T-helper 2 cell treated with Interferon-gamma antibody and Interleukin-4, amounts not matched to agents 5 μg/mL and 100 μg/mL, for 36 hours (primary cell): Measurements from ENCODE around the gene TMC2.
A peak's percentile ranks its signal among the peaks of the same experiment; 100 is the strongest.

ENCODE experiments used
- DNase-seq: peaks from one replicate; pipeline ENCODE4 v3.0.0; 2021; ENCODE audit warnings: low spot score
- H3K27ac Mint-ChIP-seq: one replicate; pipeline ENCODE4 v1.8.0; 2021; ENCODE audit warnings: mild to moderate bottlenecking, mixed read lengths
- H3K27me3 Mint-ChIP-seq: one replicate; pipeline ENCODE4 v1.8.0; 2021; ENCODE audit warnings: low read depth, mixed read lengths
- H3K36me3 Mint-ChIP-seq: one replicate; pipeline ENCODE4 v1.8.0; 2021; ENCODE audit warnings: low read depth, mixed read lengths
- H3K4me1 Mint-ChIP-seq: one replicate; pipeline ENCODE4 v1.8.0; 2021; ENCODE audit warnings: low read depth, mixed read lengths
- H3K4me3 Mint-ChIP-seq: one replicate; pipeline ENCODE4 v1.8.0; 2022; ENCODE audit warnings: mild to moderate bottlenecking, moderate library complexity, mixed read lengths
- H3K9me3 Mint-ChIP-seq: one replicate; pipeline ENCODE4 v1.8.0; 2021; ENCODE audit warnings: mixed read lengths

TMC2 gene

DNA sequence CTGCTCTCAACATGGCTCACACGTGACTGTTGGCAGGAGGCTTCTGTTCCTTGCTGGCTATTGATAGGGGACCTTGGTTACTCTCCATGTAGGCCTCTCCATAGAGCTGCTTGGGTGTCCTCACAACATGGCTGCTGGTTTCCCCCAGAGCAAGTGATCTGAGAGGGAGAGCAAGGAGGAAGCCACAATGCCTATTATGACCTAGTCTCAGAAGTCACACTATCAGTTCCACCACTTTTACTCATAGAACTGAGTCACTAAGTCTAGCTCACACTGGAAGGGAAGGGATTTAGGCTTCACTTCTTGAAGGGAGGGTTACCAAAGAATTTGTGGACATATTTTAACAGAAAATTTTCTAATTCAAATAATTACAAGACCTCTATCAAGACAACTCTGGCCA lies 107.3 kb downstream of the TMC2 start:
- no peak overlapping the region for H3K27ac Mint-ChIP-seq
- DNase-seq = no peak

DNA sequence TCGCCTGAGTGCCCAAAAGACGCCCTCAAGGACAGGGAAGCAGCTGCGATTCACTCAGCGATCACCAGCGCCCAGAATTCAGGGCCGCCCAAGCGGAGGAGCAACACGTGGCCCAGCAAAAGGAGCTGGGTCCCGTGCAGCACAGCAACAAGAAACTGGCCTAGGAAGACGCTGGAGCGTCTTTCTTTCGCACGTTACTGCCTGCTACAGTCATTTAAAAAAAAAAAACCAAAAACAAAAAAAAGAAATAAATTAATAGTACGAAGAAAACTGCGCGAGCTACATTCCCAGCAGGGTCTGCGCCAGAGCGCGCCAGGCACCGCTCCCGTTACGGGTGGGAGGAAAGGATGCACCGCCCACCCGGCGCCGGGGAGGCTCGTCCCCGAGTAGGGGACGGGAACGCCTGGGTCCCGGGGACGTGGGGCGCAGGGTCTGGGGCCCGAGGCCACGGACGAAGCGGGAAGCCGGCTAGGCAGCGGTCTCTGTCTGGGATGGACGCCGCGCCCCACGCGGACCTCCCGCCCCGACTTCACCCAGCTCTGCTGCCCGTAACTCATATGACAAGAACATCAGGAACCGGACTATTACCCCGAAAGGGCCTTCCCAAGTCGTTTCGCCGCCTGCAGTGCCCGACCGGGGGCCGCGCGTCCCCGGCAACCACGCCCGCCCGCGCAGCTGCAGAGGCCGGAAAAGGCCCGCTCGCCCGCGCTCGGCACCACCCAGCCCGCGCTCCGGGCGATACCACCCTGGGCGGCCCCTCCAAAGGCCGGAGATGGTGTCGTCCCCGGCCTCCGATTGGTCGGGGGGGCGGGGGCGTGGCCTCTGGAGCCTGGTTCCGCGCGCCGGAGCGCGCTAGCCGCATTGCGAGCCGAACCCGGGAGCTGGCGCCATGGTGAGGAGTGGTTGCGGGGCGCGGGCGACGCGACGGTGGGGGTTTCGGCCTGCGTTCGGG lies 115.7 kb downstream of the TMC2 start, which contains the start of gene NOP56:
TSS of gene NOP56 (plus strand) at position 861 of the 952 bp plus-strand sequence. CDS start at position 890, 29 bp downstream.
- Mint-ChIP-seq H3K4me1 (peaks cover 26% of the 10 kb centered on the region), H3K27me3 (no peaks in the 10 kb centered on the region), H3K4me3 (peak within 1 kb of the TSS; percentile 93), H3K9me3 (no peaks in the 10 kb centered on the region), H3K27ac (peak within 1 kb of the TSS; percentile 94), H3K36me3 (peaks cover 41% of the 10 kb centered on the region)
- peak; percentile 92 for DNase-seq

More for the DNA sequence above, 107.3 kb downstream of the TMC2 start:
- Mint-ChIP-seq H3K27me3 (no peaks in the 10 kb centered on the region), H3K4me1 (no peaks in the 10 kb centered on the region), H3K4me3 (no peak overlapping the region), H3K36me3 (peaks cover 3% of the 10 kb centered on the region), H3K9me3 (no peaks in the 10 kb centered on the region)

DNA sequence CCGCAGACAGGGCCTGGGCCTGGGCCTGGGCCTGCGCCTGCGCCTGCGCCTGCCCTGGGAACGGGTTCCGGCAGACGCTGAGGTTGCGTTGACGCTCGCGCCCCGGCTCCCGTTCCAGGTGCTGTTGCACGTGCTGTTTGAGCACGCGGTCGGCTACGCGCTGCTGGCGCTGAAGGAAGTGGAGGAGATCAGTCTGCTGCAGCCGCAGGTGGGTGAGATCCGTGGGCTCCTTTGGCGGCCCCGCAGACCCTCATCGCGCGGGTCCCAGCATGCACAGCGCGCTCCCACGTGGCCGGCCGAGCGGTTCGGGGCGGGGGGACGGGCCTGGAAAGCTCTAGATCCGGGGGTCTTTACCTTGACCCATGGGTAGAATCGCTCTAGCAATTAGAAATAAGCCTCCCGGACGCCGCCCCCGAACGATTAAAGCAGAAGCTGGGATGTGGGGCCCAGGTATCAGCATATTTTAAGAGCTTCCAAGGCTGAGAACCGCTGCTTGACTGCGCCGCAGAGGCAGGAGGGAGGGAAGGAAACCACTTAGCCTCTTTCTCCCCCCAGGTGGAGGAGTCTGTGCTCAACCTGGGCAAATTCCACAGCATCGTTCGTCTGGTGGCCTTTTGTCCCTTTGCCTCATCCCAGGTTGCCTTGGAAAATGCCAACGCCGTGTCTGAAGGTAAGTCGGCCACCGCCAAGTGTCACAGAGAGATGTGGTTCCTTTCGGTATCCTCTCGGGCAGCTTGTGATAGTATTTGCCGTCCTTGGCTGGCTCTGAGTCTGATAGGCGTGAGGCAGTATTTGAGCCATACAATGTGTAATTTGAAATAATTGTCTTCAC lies 116.6 kb downstream of the TMC2 start:
- H3K36me3 Mint-ChIP-seq = peaks cover 50% of the 10 kb centered on the region
- H3K4me3 Mint-ChIP-seq = peak overlapping the region; percentile 93
- H3K9me3 Mint-ChIP-seq = no peaks in the 10 kb centered on the region
- peaks cover 26% of the 10 kb centered on the region for H3K4me1 Mint-ChIP-seq
- H3K27me3 Mint-ChIP-seq = no peaks in the 10 kb centered on the region
- H3K27ac Mint-ChIP-seq = peak overlapping the region; percentile 82
- DNase-seq = no peak

DNA sequence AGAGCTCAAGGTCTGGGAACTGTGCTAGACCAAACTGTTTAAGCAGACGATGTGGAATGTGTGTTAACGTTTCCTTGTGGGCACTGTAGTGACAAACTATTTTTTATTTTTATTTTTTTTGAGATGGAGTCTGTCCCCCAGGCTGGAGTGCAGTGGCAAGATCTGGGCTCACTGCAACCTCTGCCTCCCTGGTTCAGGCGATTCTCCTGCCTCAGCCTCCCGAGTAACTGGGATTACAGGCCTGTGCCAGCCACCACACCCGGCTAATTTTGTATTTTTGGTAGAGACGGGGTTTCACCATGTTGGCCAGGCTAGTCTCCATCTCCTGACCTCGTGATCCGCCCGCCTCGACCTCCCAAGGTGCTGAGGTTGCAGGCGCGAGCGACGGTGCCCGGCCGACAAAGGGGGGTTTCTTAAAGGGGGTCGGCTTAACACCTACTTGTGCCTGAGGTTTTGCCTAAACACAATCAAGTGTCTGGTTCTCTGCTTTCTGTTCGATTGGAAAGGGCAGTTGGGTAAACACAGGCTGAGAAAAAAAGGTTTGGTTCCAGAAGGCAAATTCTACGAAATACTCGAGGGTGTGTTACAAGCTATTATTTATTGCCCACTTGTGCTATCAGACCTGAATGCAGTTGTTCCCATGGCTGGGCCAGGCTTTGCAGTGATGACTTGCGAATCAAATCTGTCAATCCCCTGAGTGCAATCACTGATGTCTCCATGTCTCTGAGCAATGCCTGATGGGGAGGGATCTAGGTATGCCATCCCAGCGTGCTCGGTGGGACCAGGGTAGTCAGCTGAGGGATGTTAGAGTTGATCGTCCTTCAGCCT lies 117.4 kb downstream of the TMC2 start:
- Mint-ChIP-seq H3K36me3 (peaks cover 58% of the 10 kb centered on the region), H3K27me3 (no peaks in the 10 kb centered on the region), H3K4me1 (peaks cover 26% of the 10 kb centered on the region), H3K4me3 (peak overlapping the region; percentile 93), H3K27ac (peak overlapping the region; percentile 75), H3K9me3 (no peaks in the 10 kb centered on the region)
- no peak for DNase-seq

DNA sequence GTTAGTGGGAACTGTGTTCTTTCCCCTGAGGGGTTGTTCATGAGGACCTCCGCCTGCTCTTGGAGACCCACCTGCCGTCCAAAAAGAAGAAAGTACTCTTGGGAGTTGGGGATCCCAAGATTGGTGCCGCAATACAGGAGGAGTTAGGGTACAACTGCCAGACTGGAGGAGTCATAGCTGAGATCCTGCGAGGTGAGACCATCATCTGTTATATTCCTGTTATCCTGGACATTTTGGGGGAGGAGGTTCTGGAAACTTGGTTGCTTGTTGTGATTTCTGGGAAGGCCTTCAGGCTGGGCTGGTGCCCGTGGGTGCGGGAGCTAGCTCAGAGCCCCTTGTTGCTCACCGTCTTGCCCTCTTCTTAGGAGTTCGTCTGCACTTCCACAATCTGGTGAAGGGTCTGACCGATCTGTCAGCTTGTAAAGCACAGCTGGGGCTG lies 118.0 kb downstream of the TMC2 start:
- H3K4me1 Mint-ChIP-seq = peaks cover 26% of the 10 kb centered on the region
- H3K27me3 Mint-ChIP-seq = no peaks in the 10 kb centered on the region
- DNase-seq = no peak
- H3K27ac Mint-ChIP-seq = peak overlapping the region; percentile 75
- H3K36me3 Mint-ChIP-seq = peaks cover 64% of the 10 kb centered on the region
- peak overlapping the region; percentile 93 for H3K4me3 Mint-ChIP-seq
- H3K9me3 Mint-ChIP-seq = no peaks in the 10 kb centered on the region

DNA sequence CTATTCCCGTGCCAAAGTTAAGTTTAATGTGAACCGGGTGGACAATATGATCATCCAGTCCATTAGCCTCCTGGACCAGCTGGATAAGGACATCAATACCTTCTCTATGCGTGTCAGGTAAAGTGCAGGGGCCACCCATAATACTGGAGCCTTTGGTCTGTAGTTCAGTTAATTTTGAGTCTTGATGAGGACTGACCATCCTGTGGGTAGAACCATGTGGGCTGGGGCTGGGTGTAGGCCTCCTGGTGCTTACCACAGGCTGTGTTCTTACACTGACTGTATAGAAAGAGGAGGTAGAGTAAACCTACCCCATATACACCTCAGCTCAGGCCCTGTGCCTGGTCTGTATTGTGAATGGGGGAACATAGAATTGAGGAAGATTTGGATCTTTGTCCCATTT lies 118.5 kb downstream of the TMC2 start:
- Mint-ChIP-seq H3K9me3 (no peaks in the 10 kb centered on the region), H3K4me3 (peak overlapping the region; percentile 93), H3K36me3 (peaks cover 68% of the 10 kb centered on the region), H3K27ac (peak overlapping the region; percentile 75), H3K27me3 (no peaks in the 10 kb centered on the region), H3K4me1 (peaks cover 26% of the 10 kb centered on the region)
- DNase-seq = no peak

DNA sequence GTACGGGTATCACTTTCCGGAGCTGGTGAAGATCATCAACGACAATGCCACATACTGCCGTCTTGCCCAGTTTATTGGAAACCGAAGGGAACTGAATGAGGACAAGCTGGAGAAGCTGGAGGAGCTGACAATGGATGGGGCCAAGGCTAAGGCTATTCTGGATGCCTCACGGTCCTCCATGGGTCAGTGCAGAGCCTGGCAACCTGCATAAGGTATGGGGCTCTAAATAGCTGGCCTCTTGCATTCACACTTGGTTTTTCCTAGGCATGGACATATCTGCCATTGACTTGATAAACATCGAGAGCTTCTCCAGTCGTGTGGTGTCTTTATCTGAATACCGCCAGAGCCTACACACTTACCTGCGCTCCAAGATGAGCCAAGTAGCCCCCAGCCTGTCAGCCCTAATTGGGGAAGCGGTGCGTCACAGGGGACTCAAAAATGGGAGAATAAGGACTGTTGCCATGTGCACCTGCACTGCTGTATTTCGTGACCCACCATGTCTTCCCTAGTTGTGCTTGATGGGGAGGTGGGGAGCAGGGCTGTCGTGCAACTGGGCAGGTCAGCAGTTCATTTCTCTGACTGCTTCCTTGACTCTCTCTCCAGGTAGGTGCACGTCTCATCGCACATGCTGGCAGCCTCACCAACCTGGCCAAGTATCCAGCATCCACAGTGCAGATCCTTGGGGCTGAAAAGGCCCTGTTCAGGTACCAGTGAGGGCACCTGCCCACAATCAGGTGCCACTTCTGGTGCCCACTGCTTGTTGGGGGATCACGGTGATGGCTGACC lies 119.2 kb downstream of the TMC2 start:
- H3K27ac Mint-ChIP-seq = no peak overlapping the region
- no peak for DNase-seq
- H3K36me3 Mint-ChIP-seq = peaks cover 75% of the 10 kb centered on the region
- no peaks in the 10 kb centered on the region for H3K9me3 Mint-ChIP-seq
- peaks cover 21% of the 10 kb centered on the region for H3K4me1 Mint-ChIP-seq
- H3K27me3 Mint-ChIP-seq = no peaks in the 10 kb centered on the region
- peak overlapping the region; percentile 42 for H3K4me3 Mint-ChIP-seq

DNA sequence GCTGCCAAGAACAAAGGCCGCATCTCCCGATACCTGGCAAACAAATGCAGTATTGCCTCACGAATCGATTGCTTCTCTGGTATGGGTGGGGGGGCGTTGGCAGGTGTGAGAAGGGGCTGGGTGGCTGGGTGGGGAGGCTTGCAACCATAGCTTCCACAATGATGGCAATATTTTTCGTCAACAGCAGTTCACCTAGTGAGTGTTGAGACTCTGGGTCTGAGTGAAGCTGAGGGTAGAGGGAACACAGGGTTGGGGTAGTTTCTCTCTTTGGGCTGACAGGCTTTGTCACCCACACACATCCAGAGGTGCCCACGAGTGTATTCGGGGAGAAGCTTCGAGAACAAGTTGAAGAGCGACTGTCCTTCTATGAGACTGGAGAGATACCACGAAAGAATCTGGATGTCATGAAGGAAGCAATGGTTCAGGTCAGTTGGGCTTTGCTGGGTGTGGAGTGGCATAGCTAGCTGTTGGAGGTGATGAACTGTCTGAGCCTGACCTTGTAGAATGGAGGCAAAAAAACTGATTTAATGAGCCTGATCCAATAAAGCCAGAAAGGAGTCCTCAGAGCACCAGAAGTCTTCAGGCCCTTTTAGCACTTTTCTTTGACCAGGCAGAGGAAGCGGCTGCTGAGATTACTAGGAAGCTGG lies 120.2 kb downstream of the TMC2 start:
- Mint-ChIP-seq H3K27ac (no peak overlapping the region), H3K4me1 (peaks cover 23% of the 10 kb centered on the region), H3K4me3 (no peak overlapping the region), H3K27me3 (no peaks in the 10 kb centered on the region), H3K9me3 (no peaks in the 10 kb centered on the region), H3K36me3 (peaks cover 82% of the 10 kb centered on the region)
- no peak for DNase-seq

DNA sequence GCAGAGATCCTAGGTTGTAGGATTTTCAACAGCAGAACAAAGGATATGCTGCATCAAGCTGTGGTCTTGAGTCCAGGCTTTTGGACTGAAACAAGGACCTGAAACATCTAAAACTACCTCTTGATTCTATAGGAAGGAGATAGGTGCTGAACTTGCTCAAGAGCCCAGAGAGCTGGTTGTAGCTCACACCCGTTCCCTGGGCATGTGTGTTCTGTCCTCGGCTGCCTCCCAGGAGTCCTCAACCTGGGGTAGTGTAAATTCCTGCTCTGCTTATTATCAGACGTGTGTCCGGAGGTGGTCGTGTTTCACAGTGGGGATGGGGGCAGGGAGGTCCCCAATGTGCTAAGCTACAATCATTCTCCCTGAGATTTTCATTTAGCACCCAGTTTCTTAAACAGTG lies 120.9 kb downstream of the TMC2 start:
- peaks cover 27% of the 10 kb centered on the region for H3K4me1 Mint-ChIP-seq
- no peaks in the 10 kb centered on the region for H3K9me3 Mint-ChIP-seq
- DNase-seq = no peak
- peaks cover 88% of the 10 kb centered on the region for H3K36me3 Mint-ChIP-seq
- no peaks in the 10 kb centered on the region for H3K27me3 Mint-ChIP-seq
- H3K27ac Mint-ChIP-seq = no peak overlapping the region
- H3K4me3 Mint-ChIP-seq = no peak overlapping the region

DNA sequence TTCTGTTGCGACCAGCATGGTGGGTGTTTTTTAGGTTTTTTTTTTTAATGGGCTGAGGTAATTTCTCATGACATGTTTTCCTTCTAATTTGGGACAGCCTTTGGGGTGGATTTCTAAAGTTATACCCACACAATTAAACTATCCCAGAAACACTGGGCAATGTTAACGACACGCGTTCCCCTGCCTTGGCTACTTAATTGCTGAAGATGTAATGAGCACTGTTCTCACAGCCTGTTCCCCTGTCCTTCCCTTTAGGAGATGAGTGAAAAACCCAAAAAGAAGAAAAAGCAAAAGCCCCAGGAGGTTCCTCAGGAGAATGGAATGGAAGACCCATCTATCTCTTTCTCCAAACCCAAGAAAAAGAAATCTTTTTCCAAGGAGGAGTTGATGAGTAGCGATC lies 121.3 kb downstream of the TMC2 start:
- no peak for DNase-seq
- H3K4me1 Mint-ChIP-seq = peaks cover 27% of the 10 kb centered on the region
- H3K36me3 Mint-ChIP-seq = peaks cover 89% of the 10 kb centered on the region
- no peak overlapping the region for H3K27ac Mint-ChIP-seq
- no peaks in the 10 kb centered on the region for H3K9me3 Mint-ChIP-seq
- H3K4me3 Mint-ChIP-seq = no peak overlapping the region
- H3K27me3 Mint-ChIP-seq = no peaks in the 10 kb centered on the region

DNA sequence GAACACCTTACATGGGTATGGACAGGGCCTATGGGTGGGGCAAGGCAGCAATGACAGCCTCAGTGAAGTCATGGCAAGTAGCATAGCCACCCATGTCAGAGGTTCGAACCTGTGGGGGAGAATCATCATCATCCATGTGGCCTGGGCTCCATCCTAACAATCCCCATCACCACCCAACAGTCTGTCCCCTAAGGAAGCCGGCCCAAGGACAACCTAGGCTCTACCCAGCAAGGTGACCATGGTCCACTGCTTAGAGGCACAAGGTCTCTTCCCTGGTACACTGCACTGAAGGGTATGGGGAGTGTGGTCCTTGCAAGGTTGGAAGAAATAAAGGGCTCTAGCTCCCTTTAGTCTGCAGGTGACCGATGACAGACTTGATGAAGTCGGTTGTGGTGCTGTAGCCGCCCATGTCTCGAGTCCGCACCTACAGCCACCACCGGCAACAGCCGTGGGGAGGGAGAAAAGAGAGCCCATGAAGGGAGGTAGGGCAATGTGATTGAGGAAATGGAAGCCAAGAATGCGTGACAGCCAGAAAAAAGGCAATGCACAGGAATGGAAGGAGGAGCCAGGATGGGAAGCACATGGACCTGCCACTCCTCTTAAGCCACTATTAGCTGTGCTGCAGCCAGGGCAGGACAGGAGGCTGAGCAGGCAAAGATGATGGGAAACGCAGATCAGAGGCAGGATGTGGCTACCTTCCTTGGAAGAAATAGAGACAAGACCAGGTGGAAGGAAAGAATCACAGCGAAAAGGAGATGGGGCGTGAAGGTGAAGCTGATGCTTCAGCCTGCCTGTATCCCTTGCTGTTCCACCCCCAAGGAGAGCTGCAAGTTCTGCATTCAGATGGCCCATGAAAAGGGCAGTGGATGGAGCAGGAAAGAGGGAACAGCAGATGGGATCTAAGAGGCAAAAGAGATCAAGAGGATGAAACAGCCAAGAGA lies 122.3 kb downstream of the TMC2 start:
- Mint-ChIP-seq H3K27ac (peak overlapping the region; percentile 5), H3K27me3 (no peaks in the 10 kb centered on the region), H3K9me3 (no peaks in the 10 kb centered on the region), H3K4me3 (no peak overlapping the region), H3K4me1 (peaks cover 33% of the 10 kb centered on the region), H3K36me3 (peaks cover 85% of the 10 kb centered on the region)
- no peak for DNase-seq

DNA sequence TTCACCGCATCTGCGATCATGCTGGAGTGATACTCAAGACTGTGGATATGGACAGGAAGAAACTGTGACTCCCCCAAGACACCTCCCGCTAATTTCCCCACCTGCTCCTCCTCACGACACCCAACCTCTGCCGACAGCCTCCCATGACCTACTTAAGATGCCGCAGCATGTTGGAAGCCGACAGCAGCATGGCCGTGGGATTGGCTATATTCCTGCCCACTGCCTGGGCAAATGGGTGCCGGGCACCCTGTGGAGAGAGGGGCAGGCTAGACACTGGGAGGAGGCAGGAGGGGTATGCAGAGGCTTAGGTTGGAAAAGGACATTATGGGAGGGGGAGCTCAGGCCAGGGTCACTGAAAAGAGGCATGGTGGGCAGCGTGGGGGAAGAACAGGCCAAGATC lies 123.2 kb downstream of the TMC2 start:
- peaks cover 79% of the 10 kb centered on the region for H3K36me3 Mint-ChIP-seq
- DNase-seq = no peak
- no peaks in the 10 kb centered on the region for H3K9me3 Mint-ChIP-seq
- H3K4me3 Mint-ChIP-seq = no peak overlapping the region
- no peaks in the 10 kb centered on the region for H3K27me3 Mint-ChIP-seq
- peaks cover 30% of the 10 kb centered on the region for H3K4me1 Mint-ChIP-seq
- no peak overlapping the region for H3K27ac Mint-ChIP-seq
